ENCODE data around the gene SENP1. TPM values are rescaled to one million over a fixed set of nuclear protein-coding genes. Genes with fewer than 3 reads are reported as not detected.

Gene SENP1
- total and polyA plus RNA-seq, 2 donors (not counting 3 experiments of a cell fraction or from before 2014, with no cell fraction given): 9.9 to 20.5 TPM

- Histone ChIP-seq H4K20me1 (replicated peaks; ENCODE audit: control insufficient read depth, extremely low read depth, insufficient read depth, low read length) (no peaks in the 10 kb centered on the region), H3K27me3 (ENCODE audit: control insufficient read depth in 2 of 2, insufficient read depth in 2 of 2, low read length in 2 of 2) (no peaks in the 10 kb centered on the region), H3K4me3 (replicated peaks in 1 of 3; ENCODE audit: insufficient read depth in 1 of 3, low read depth in 1 of 3, low read length in 3 of 3) (no peak overlapping the region), H3K9ac (replicated peaks; ENCODE audit: extremely low read depth, insufficient read depth, low read length) (no peak overlapping the region), H3K79me2 (ENCODE audit: control insufficient read depth, insufficient read depth, low read length) (no peaks in the 10 kb centered on the region), H3K4me1 (ENCODE audit: control insufficient read depth, extremely low read depth, insufficient read depth, low read length) (no peaks in the 10 kb centered on the region), H3K36me3 (ENCODE audit: control insufficient read depth in 2 of 2, extremely low read depth in 1 of 2, insufficient read depth in 2 of 2, low read length in 2 of 2) (no peaks in the 10 kb centered on the region), H3K9me1 (replicated peaks; ENCODE audit: control insufficient read depth, extremely low read depth, insufficient read depth, low read length) (no peaks in the 10 kb centered on the region), H3K9me3 (replicated peaks; ENCODE audit: control insufficient read depth, insufficient read depth, low read length) (no peaks in the 10 kb centered on the region), H3K27ac (ENCODE audit: insufficient read depth, low read depth, low read length) (no peak overlapping the region), H3K4me2 (ENCODE audit: insufficient read depth, low read length) (no peak overlapping the region), H2AFZ (ENCODE audit: low read depth, low read length) (no peak overlapping the region)
- FAIRE-seq (no peak), DNase-seq (ENCODE audit: low read depth, low spot score) (no peak)
- TF ChIP-seq JUN (IDR thresholded peaks at IDR 0.05; ENCODE audit: borderline replicate concordance, insufficient read depth, insufficient read length, low read depth) (no peak), POLR2AphosphoS5 (IDR thresholded peaks at IDR 0.05; ENCODE audit: insufficient read depth, low read depth, low read length) (no peak), POLR2A (IDR thresholded peaks at IDR 0.05; ENCODE audit: low read depth, low read length) (no peak), EZH2 (IDR thresholded peaks at IDR 0.05; ENCODE audit: borderline replicate concordance, low read depth, low read length, severe bottlenecking) (no peak)
- ChIA-PET POLR2A (no interaction called here), CTCF (no interaction called here)
- BruUV-seq (replicated peaks): no TSS peak
- intact Hi-C loops (cut with micrococcal nuclease): no loop called here
- dilution Hi-C loops (cut with MboI; ENCODE audit: extremely low pct_ligation_motif_present, low sequenced_read_pairs): no loop called here
These were observed 66.7 kb downstream of the SENP1 start for GRCh38 chr12:48039151-48039550.

DNA sequence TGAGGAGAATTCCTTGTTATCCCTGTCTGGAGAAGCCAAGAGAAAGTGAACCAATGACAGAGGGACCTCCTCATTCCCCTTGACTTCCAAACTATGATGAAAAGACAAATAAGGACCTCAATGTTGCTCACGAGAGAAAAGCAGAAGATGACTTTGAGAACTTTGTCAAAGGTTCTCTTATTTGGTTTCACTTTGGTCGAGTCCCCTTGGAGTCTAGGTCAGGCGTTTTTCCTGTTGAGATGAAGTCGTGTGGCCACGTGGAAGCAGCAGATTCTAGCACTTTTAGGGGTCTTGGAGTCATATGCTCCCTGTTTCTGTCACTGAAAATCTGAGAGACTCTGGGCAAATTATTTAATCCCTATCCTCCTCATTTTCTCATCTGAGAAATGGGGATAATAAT, 67.8 kb downstream of the SENP1 start:
- BruUV-seq (replicated peaks): no TSS peak
- Histone ChIP-seq H3K4me3 (replicated peaks in 1 of 3; ENCODE audit: insufficient read depth in 1 of 3, low read depth in 1 of 3, low read length in 3 of 3) (no peak overlapping the region), H3K9me3 (replicated peaks; ENCODE audit: control insufficient read depth, insufficient read depth, low read length) (no peaks in the 10 kb centered on the region), H3K27me3 (ENCODE audit: control insufficient read depth in 2 of 2, insufficient read depth in 2 of 2, low read length in 2 of 2) (no peaks in the 10 kb centered on the region), H3K27ac (ENCODE audit: insufficient read depth, low read depth, low read length) (no peak overlapping the region), H3K4me2 (ENCODE audit: insufficient read depth, low read length) (no peak overlapping the region), H3K9me1 (replicated peaks; ENCODE audit: control insufficient read depth, extremely low read depth, insufficient read depth, low read length) (no peaks in the 10 kb centered on the region), H3K79me2 (ENCODE audit: control insufficient read depth, insufficient read depth, low read length) (no peaks in the 10 kb centered on the region), H3K36me3 (ENCODE audit: control insufficient read depth in 2 of 2, extremely low read depth in 1 of 2, insufficient read depth in 2 of 2, low read length in 2 of 2) (no peaks in the 10 kb centered on the region), H3K9ac (replicated peaks; ENCODE audit: extremely low read depth, insufficient read depth, low read length) (no peak overlapping the region), H2AFZ (ENCODE audit: low read depth, low read length) (no peak overlapping the region), H4K20me1 (replicated peaks; ENCODE audit: control insufficient read depth, extremely low read depth, insufficient read depth, low read length) (no peaks in the 10 kb centered on the region), H3K4me1 (ENCODE audit: control insufficient read depth, extremely low read depth, insufficient read depth, low read length) (no peaks in the 10 kb centered on the region)
- ChIA-PET POLR2A (no interaction called here), CTCF (no interaction called here)
- TF ChIP-seq JUN (IDR thresholded peaks at IDR 0.05; ENCODE audit: borderline replicate concordance, insufficient read depth, insufficient read length, low read depth): no peak
- TF ChIP-seq FOS (IDR thresholded peaks at IDR 0.05; ENCODE audit: borderline replicate concordance, insufficient read depth, low read length): no peak
- TF ChIP-seq, protein P1, sequence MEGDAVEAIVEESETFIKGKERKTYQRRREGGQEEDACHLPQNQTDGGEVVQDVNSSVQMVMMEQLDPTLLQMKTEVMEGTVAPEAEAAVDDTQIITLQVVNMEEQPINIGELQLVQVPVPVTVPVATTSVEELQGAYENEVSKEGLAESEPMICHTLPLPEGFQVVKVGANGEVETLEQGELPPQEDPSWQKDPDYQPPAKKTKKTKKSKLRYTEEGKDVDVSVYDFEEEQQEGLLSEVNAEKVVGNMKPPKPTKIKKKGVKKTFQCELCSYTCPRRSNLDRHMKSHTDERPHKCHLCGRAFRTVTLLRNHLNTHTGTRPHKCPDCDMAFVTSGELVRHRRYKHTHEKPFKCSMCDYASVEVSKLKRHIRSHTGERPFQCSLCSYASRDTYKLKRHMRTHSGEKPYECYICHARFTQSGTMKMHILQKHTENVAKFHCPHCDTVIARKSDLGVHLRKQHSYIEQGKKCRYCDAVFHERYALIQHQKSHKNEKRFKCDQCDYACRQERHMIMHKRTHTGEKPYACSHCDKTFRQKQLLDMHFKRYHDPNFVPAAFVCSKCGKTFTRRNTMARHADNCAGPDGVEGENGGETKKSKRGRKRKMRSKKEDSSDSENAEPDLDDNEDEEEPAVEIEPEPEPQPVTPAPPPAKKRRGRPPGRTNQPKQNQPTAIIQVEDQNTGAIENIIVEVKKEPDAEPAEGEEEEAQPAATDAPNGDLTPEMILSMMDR (IDR thresholded peaks at IDR 0.05; ENCODE audit: extremely low read depth in 1 of 2, insufficient read depth in 1 of 2, low read depth in 1 of 2, low read length in 2 of 2): no peak
- TF ChIP-seq POLR2AphosphoS5 (IDR thresholded peaks at IDR 0.05; ENCODE audit: insufficient read depth, low read depth, low read length): no peak
- no peak for TF ChIP-seq EZH2 (IDR thresholded peaks at IDR 0.05; ENCODE audit: borderline replicate concordance, low read depth, low read length, severe bottlenecking)
- no peak for TF ChIP-seq POLR2A (IDR thresholded peaks at IDR 0.05; ENCODE audit: low read depth, low read length)
- no peak for TF ChIP-seq GATA2 (IDR thresholded peaks at IDR 0.05; ENCODE audit: insufficient read depth, insufficient read length, low read depth, low read length)
- FAIRE-seq (no peak), DNase-seq (ENCODE audit: low read depth, low spot score) (no peak)
- intact Hi-C loops (cut with micrococcal nuclease): no loop called here
- dilution Hi-C loops (cut with MboI; ENCODE audit: extremely low pct_ligation_motif_present, low sequenced_read_pairs): no loop called here
